GM23338 (cell line): Measurements from ENCODE around the gene HCN1. TPM values are rescaled to one million over a fixed set of nuclear protein-coding genes. Genes with fewer than 3 reads are reported as not detected.
A peak's percentile ranks its signal among the peaks of the same experiment; 100 is the strongest.

Experiments used
- ATAC-seq: fragments of 200-7000 bp; cut with Tn5 transposase; 3 replicates; pipeline ENCODE4 v1.9.1; 2020
- DNase-seq: peaks from one replicate; pipeline ENCODE4 v3.0.0-alpha.2; 2015; ENCODE audit warnings: low spot score
- H2AFZ ChIP-seq: fragments of 200-600 bp; sonication (generic); 2 replicates; pipeline ENCODE4 v1.8.0; 2016; ENCODE audit warnings: antibody characterized with exemption, mild to moderate bottlenecking, moderate library complexity
- H3F3A ChIP-seq: fragments of 200-600 bp; sonication (generic); replicated peaks from 2 replicates; pipeline ENCODE4 v1.8.0; 2017; ENCODE audit warnings: antibody characterized with exemption, mixed run types, low read depth
- H3K27ac ChIP-seq: fragments of 200-600 bp; sonication (generic); 2 replicates; pipeline ENCODE4 v1.6.1; 2016; ENCODE audit warnings: low read depth
- H3K27me3 ChIP-seq: fragments of 200-600 bp; sonication (generic); 2 replicates; pipeline ENCODE4 v1.8.0; 2016; ENCODE audit warnings: mild to moderate bottlenecking, mixed run types, moderate library complexity; ENCODE audit not compliant: insufficient read depth
- H3K36me3 ChIP-seq: fragments of 200-600 bp; sonication (generic); 2 replicates; pipeline ENCODE4 v1.8.0; 2016; ENCODE audit warnings: mild to moderate bottlenecking; ENCODE audit not compliant: insufficient read depth
- H3K4me1 ChIP-seq: fragments of 200-600 bp; sonication (generic); 2 replicates; pipeline ENCODE4 v1.8.0; 2016; ENCODE audit warnings: mild to moderate bottlenecking, moderate library complexity; ENCODE audit not compliant: insufficient read depth
- H3K4me2 ChIP-seq: fragments of 200-600 bp; sonication (generic); 2 replicates; pipeline ENCODE4 v1.7.1; 2017; ENCODE audit warnings: mixed run types
- H3K4me3 ChIP-seq: fragments of 200-600 bp; sonication (generic); 2 replicates; pipeline ENCODE4 v1.6.1; 2016; ENCODE audit warnings: mixed run types
- H3K79me2 ChIP-seq: fragments of 200-600 bp; sonication (generic); replicated peaks from 2 replicates; pipeline ENCODE4 v1.8.0; 2017; ENCODE audit warnings: mild to moderate bottlenecking; ENCODE audit not compliant: insufficient read depth
- H3K9me2 ChIP-seq: fragments of 200-600 bp; sonication (generic); 2 replicates; pipeline ENCODE4 v1.8.0; 2017; ENCODE audit not compliant: insufficient read depth
- H4K20me1 ChIP-seq: fragments of 200-600 bp; sonication (generic); replicated peaks from 2 replicates; pipeline ENCODE4 v1.8.0; 2017; ENCODE audit warnings: mild to moderate bottlenecking; ENCODE audit not compliant: insufficient read depth
- H3K27ac Mint-ChIP-seq: 2 replicates; pipeline ENCODE4 v1.8.0; 2020; ENCODE audit warnings: inconsistent platforms, mild to moderate bottlenecking, moderate library complexity, mixed read lengths
- H3K27me3 Mint-ChIP-seq: 3 replicates; pipeline ENCODE4 v1.8.0; 2022; ENCODE audit warnings: low read depth, mild to moderate bottlenecking, moderate library complexity, mixed read lengths, inconsistent platforms; ENCODE audit not compliant: insufficient read depth, poor library complexity
- H3K36me3 Mint-ChIP-seq: 3 replicates; pipeline ENCODE4 v1.8.0; 2021; ENCODE audit warnings: low read depth, mild to moderate bottlenecking, inconsistent platforms, moderate library complexity, mixed read lengths
- H3K4me1 Mint-ChIP-seq: 3 replicates; pipeline ENCODE4 v1.8.0; 2020; ENCODE audit warnings: mild to moderate bottlenecking, inconsistent platforms, mixed read lengths
- H3K4me3 Mint-ChIP-seq: 3 replicates; pipeline ENCODE4 v1.8.0; 2021; ENCODE audit warnings: moderate library complexity, mild to moderate bottlenecking, inconsistent platforms, mixed read lengths
- H3K9me3 Mint-ChIP-seq: 3 replicates; pipeline ENCODE4 v1.8.0; 2020; ENCODE audit warnings: moderate library complexity, mild to moderate bottlenecking, inconsistent platforms, mixed read lengths
- CTCF ChIP-seq, 2 experiments: fragments of 200-600 bp in 1 of 2; sonication (generic) in 1 of 2; conservative IDR thresholded peaks; 2 replicates each; pipeline versions ENCODE4 v1.5.1 to v1.6.1; 2016 to 2017; ENCODE audit warnings: antibody characterized with exemption in 2 of 2, low read depth in 2 of 2, mild to moderate bottlenecking in 2 of 2, moderate library complexity in 1 of 2
- ETS1 ChIP-seq: IDR thresholded peaks from 2 replicates; pipeline ENCODE4 v1.6.1; 2016; ENCODE audit warnings: antibody characterized with exemption
- EZH2 ChIP-seq: fragments of 200-600 bp; sonication (generic); IDR thresholded peaks from one replicate; pipeline ENCODE4 v1.8.0; 2017; ENCODE audit warnings: antibody characterized with exemption, mild to moderate bottlenecking, low read depth; ENCODE audit not compliant: unreplicated experiment
- EZH2phosphoT487 ChIP-seq: fragments of 200-600 bp; sonication (generic); IDR thresholded peaks from one replicate; pipeline ENCODE4 v1.8.1; 2018; ENCODE audit warnings: antibody characterized with exemption; ENCODE audit not compliant: unreplicated experiment
- NANOG ChIP-seq: IDR thresholded peaks from 2 replicates; pipeline ENCODE4 v1.6.1; 2016; ENCODE audit warnings: antibody characterized with exemption, borderline replicate concordance
- REST ChIP-seq: IDR thresholded peaks from one replicate; pipeline ENCODE4 v1.6.1; 2018; ENCODE audit warnings: antibody characterized with exemption; ENCODE audit not compliant: unreplicated experiment
- STAT1 ChIP-seq: IDR thresholded peaks from one replicate; pipeline ENCODE4 v1.6.1; 2016; ENCODE audit warnings: antibody characterized with exemption; ENCODE audit not compliant: unreplicated experiment
- polyA plus RNA-seq: library from polyadenylated mRNA; unstranded; fragments of >200 nt; fragmentation: Nextera tagmentation; extraction: Ambion mirVana; gene quantifications from 2 replicates; pipeline ENCODE4 v1.2.1, GENCODE V29; 2016
- total RNA-seq: library from RNA; depleted of rRNA; stranded (reverse); fragments of >200 nt; shearing (Covaris generic); gene quantifications from 2 replicates; pipeline ENCODE4 v1.2.3, GENCODE V29; 2014

Gene HCN1
- total and polyA plus RNA-seq, 2 experiments from 2014 or later, result 2.8 to 6.9 TPM

- Histone ChIP-seq H2AFZ (no peak overlapping the region), H3K4me3 (no peak overlapping the region), H4K20me1 (no peaks in the 10 kb centered on the region), H3K9me2 (no peaks in the 10 kb centered on the region), H3K79me2 (no peaks in the 10 kb centered on the region), H3K4me1 (peaks cover 19% of the 10 kb centered on the region), H3K27ac (no peak overlapping the region), H3K36me3 (no peaks in the 10 kb centered on the region), H3K4me2 (no peak overlapping the region), H3K27me3 (no peaks in the 10 kb centered on the region), H3F3A (no peaks in the 10 kb centered on the region)
- Mint-ChIP-seq H3K4me1 (peaks cover 19% of the 10 kb centered on the region), H3K9me3 (no peaks in the 10 kb centered on the region), H3K27me3 (peaks cover 4% of the 10 kb centered on the region), H3K36me3 (no peaks in the 10 kb centered on the region), H3K4me3 (no peak overlapping the region), H3K27ac (no peak overlapping the region)
- no peak for TF ChIP-seq ETS1
- TF ChIP-seq CTCF (conservative IDR thresholded peaks at IDR 0.05; ENCODE audit: low read depth in 2 of 2), result peak; percentile 15 to 38; a peak in 3 of 4 replicates
- ATAC-seq (peak; percentile 57), DNase-seq (peak; percentile 51)
Observed at GRCh38 chr5:45680950-45681349, 15.2 kb downstream of the HCN1 start.

GRCh38 chr5:45677524-45677923 is 18.7 kb downstream of the HCN1 start:
- DNase-seq, result no peak
- H3K27me3 Mint-ChIP-seq, result peaks cover 4% of the 10 kb centered on the region
- H3K4me2 ChIP-seq, result 0 out of 2 replicates have a peak overlapping the region, but pooled peaks have one; percentile 2
- no peaks in the 10 kb centered on the region for H3K36me3 Mint-ChIP-seq
- no peaks in the 10 kb centered on the region for H3K27me3 ChIP-seq
- no peak overlapping the region for H3K27ac ChIP-seq
- H3K79me2 ChIP-seq, result no peaks in the 10 kb centered on the region
- no peaks in the 10 kb centered on the region for H3K9me2 ChIP-seq
- no peaks in the 10 kb centered on the region for H4K20me1 ChIP-seq
- H3K9me3 Mint-ChIP-seq, result no peaks in the 10 kb centered on the region
- no peaks in the 10 kb centered on the region for H3F3A ChIP-seq
- no peak overlapping the region for H3K4me3 ChIP-seq
- no peak overlapping the region for H3K4me3 Mint-ChIP-seq
- no peaks in the 10 kb centered on the region for H3K36me3 ChIP-seq
- no peak for ATAC-seq
- peaks cover 19% of the 10 kb centered on the region for H3K4me1 ChIP-seq
- no peak overlapping the region for H2AFZ ChIP-seq
- peak overlapping the region; percentile 4 for H3K27ac Mint-ChIP-seq
- H3K4me1 Mint-ChIP-seq, result peaks cover 19% of the 10 kb centered on the region
- TF ChIP-seq NANOG (no peak), REST (no peak), EZH2 (no peak), STAT1 (no peak), EZH2phosphoT487 (no peak), CTCF (conservative IDR thresholded peaks at IDR 0.05; ENCODE audit: low read depth in 2 of 2) (no peak)
